HCT116 (cell line): Measurements from ENCODE around the gene PLCD3. TPM values are rescaled to one million over a fixed set of nuclear protein-coding genes. Genes with fewer than 3 reads are reported as not detected.

Experiments
- ATAC-seq: fragments of 200-7000 bp; cut with Tn5 transposase; 2 replicates; pipeline ENCODE4 v1.9.1; 2020; ENCODE audit warnings: mild to moderate bottlenecking, moderate library complexity
- BruUV-seq: library from RNA; stranded (reverse); fragments of 400-500 nt; replicated peaks from 2 replicates; lab custom pipeline; 2021; lab: Mats Ljungman, UMichigan
- CTCF ChIA-PET: fragments of 300-600 bp; sonication (Branson Sonifier 250); formaldehyde crosslinking; loops from one replicate; lab custom pipeline; 2021; ENCODE audit warnings: antibody characterized with exemption; lab: Charles Lee
- POLR2A ChIA-PET: fragments of 300-600, 350-600 bp; sonication (Branson Sonifier 250); formaldehyde crosslinking; loops from one replicate; lab custom pipeline; 2021; ENCODE audit warnings: antibody characterized with exemption; lab: Charles Lee
- RAD21 ChIA-PET, 2 experiments: fragments of 300-600 bp; sonication (Branson Sonifier 250); formaldehyde crosslinking; loops; one replicate each; lab custom pipeline; 2023; ENCODE audit warnings: low total read pairs in 2 of 2; ENCODE audit not compliant: uncharacterized antibody in 2 of 2, unreplicated experiment in 2 of 2, low non-redundant PET in 1 of 2; lab: Charles Lee
- DNase-seq: peaks from one replicate; pipeline ENCODE4 v3.0.0-alpha.2; 2010; ENCODE audit warnings: low read depth, low spot score
- H2AFZ ChIP-seq: fragments of 200-600 bp; shearing (Covaris generic), sonication (generic); 2 replicates; pipeline ENCODE4 v1.6.1; 2017; ENCODE audit warnings: low read depth, mixed run types, mixed read lengths, antibody characterized with exemption, low read length; ENCODE audit not compliant: poor library complexity, severe bottlenecking
- H3K27ac ChIP-seq: 2 replicates; pipeline ENCODE4 v1.5.1; 2012; ENCODE audit warnings: low read depth, low read length
- H3K27me3 ChIP-seq: fragments of 200-600 bp; sonication (generic); 2 replicates; pipeline ENCODE4 v1.6.1; 2016; ENCODE audit warnings: mixed run types, low read length, mixed read lengths; ENCODE audit not compliant: insufficient read depth
- H3K36me3 ChIP-seq, 2 experiments: fragments of 200-500 bp in 1 of 2; fragments of 200-600 bp in 1 of 2; sonication (Bioruptor generic) in 1 of 2; sonication (generic) in 1 of 2; 2 replicates each; pipeline versions ENCODE4 v1.5.1 to v1.6.1; 2014 to 2016; ENCODE audit warnings: low read length in 2 of 2, inconsistent platforms in 1 of 2, mixed read lengths in 1 of 2, mixed run types in 1 of 2; ENCODE audit not compliant: insufficient read depth in 2 of 2, control insufficient read depth in 1 of 2
- H3K4me1 ChIP-seq, 2 experiments: fragments of 200-600 bp in 1 of 2; sonication (generic) in 1 of 2; 2 replicates each; pipeline versions ENCODE4 v1.5.1 to v1.6.1; 2012 to 2017; ENCODE audit warnings: low read length in 2 of 2, inconsistent platforms in 1 of 2, mild to moderate bottlenecking in 1 of 2, mixed read lengths in 1 of 2, mixed run types in 1 of 2, moderate library complexity in 1 of 2; ENCODE audit not compliant: insufficient read depth in 2 of 2, control insufficient read depth in 1 of 2
- H3K4me2 ChIP-seq: fragments of 200-600 bp; sonication (generic); 2 replicates; pipeline ENCODE4 v1.6.1; 2017; ENCODE audit warnings: mixed run types, low read length, mixed read lengths
- H3K4me3 ChIP-seq, 2 experiments: fragments of 200-600 bp in 1 of 2; sonication (generic) in 1 of 2; replicated peaks in 1 of 2; 2 replicates each; pipeline ENCODE4 v1.5.1; 2011 to 2016; ENCODE audit warnings: low read length in 2 of 2, control low read depth in 1 of 2, low read depth in 1 of 2, mild to moderate bottlenecking in 1 of 2, mixed read lengths in 1 of 2, mixed run types in 1 of 2
- H3K79me2 ChIP-seq: fragments of 200-600 bp; sonication (generic); 2 replicates; pipeline ENCODE4 v1.6.1; 2017; ENCODE audit warnings: mild to moderate bottlenecking, mixed run types, low read length, moderate library complexity, mixed read lengths; ENCODE audit not compliant: insufficient read depth
- H3K9ac ChIP-seq: fragments of 200-600 bp; sonication (generic); 2 replicates; pipeline ENCODE4 v1.6.1; 2016; ENCODE audit warnings: low read length, mixed read lengths
- H3K9me2 ChIP-seq: fragments of 200-600 bp; sonication (generic), shearing (Covaris generic); 2 replicates; pipeline ENCODE4 v1.6.1; 2017; ENCODE audit warnings: mixed run types, mild to moderate bottlenecking, moderate library complexity; ENCODE audit not compliant: insufficient read depth
- H3K9me3 ChIP-seq, 2 experiments: fragments of 200-500 bp in 1 of 2; fragments of 200-600 bp in 1 of 2; sonication (Bioruptor generic) in 1 of 2; sonication (generic) in 1 of 2; 2 replicates each; pipeline ENCODE4 v1.6.1; 2014 to 2017; ENCODE audit warnings: low read length in 2 of 2, mixed read lengths in 2 of 2, inconsistent platforms in 1 of 2, low read depth in 1 of 2, mild to moderate bottlenecking in 1 of 2, mixed run types in 1 of 2, moderate library complexity in 1 of 2; ENCODE audit not compliant: control insufficient read depth in 1 of 2, insufficient read depth in 1 of 2
- H4K20me1 ChIP-seq: fragments of 200-600 bp; sonication (generic), shearing (Covaris generic); 2 replicates; pipeline ENCODE4 v1.6.1; 2017; ENCODE audit warnings: mixed run types, mild to moderate bottlenecking, moderate library complexity; ENCODE audit not compliant: insufficient read depth
- CTCF ChIP-seq, 3 experiments: fragments of 200-600 bp in 1 of 3; sonication (generic) in 1 of 3; IDR thresholded peaks in 2 of 3; conservative IDR thresholded peaks in 1 of 3; 2 replicates each; pipeline ENCODE4 v1.5.1; 2012 to 2017; ENCODE audit warnings: low read depth in 2 of 3, low read length in 2 of 3, antibody characterized with exemption in 1 of 3, borderline replicate concordance in 1 of 3, control low read depth in 1 of 3, mild to moderate bottlenecking in 1 of 3, mixed read lengths in 1 of 3, mixed run types in 1 of 3, moderate library complexity in 1 of 3; ENCODE audit not compliant: insufficient read depth in 1 of 3
- FOSL1 ChIP-seq: IDR thresholded peaks from 2 replicates; pipeline ENCODE4 v1.6.1; 2012; ENCODE audit warnings: low read depth
- POLR2A ChIP-seq: IDR thresholded peaks from 2 replicates; pipeline ENCODE4 v1.7.0; 2011; ENCODE audit warnings: borderline replicate concordance; ENCODE audit not compliant: insufficient read depth, insufficient read length; ENCODE audit errors: extremely low read depth
- POLR2AphosphoS5 ChIP-seq: IDR thresholded peaks from 2 replicates; pipeline ENCODE4 v1.6.1; 2011; ENCODE audit warnings: mild to moderate bottlenecking, low read depth, low read length, moderate library complexity
- RAD21 ChIP-seq: IDR thresholded peaks from 2 replicates; pipeline ENCODE4 v1.6.1; 2012; ENCODE audit warnings: low read depth, mild to moderate bottlenecking
- SP1 ChIP-seq: IDR thresholded peaks from 2 replicates; pipeline ENCODE4 v1.6.1; 2012; ENCODE audit warnings: low read depth
- SRF ChIP-seq: IDR thresholded peaks from 2 replicates; pipeline ENCODE4 v1.6.1; 2012; ENCODE audit warnings: low read depth
- YY1 ChIP-seq: IDR thresholded peaks from 2 replicates; pipeline ENCODE4 v1.6.1; 2011; ENCODE audit warnings: low read length, low read depth, moderate library complexity, mild to moderate bottlenecking; ENCODE audit not compliant: insufficient replicate concordance; ENCODE audit errors: extremely low read depth
- ZBTB33 ChIP-seq: IDR thresholded peaks from 2 replicates; pipeline ENCODE4 v1.6.1; 2011; ENCODE audit warnings: mild to moderate bottlenecking, low read length, moderate library complexity; ENCODE audit not compliant: insufficient replicate concordance; ENCODE audit errors: extremely low read depth
- intact Hi-C: fragments of 100-400 bp; cut with micrococcal nuclease; formaldehyde crosslinking; loops from 2 replicates; pipeline ENCODE4 v1.10.0; 2022
- total RNA-seq: library from RNA; stranded (reverse); gene quantifications from one replicate; pipeline ENCODE4 v1.2.1, GENCODE V29; 2021; ENCODE audit not compliant: unreplicated experiment
- TF ChIP-seq, protein P1 (sequence below): IDR thresholded peaks from 2 replicates; pipeline ENCODE4 v1.6.1; 2012; ENCODE audit warnings: low read depth
- TF ChIP-seq, protein P2 (sequence below): IDR thresholded peaks from 2 replicates; pipeline ENCODE4 v1.6.1; 2012

Gene PLCD3
- total RNA-seq, 1 experiment from 2014 or later = 197 TPM

GRCh38 chr17:45131616-45132319, 547 bp downstream of the PLCD3 start:
- RAD21 ChIA-PET = no interaction called here
- Histone ChIP-seq H3K9me3 (no peaks in the 10 kb centered on the region), H3K4me1 (peaks cover 52 to 72% of the 10 kb centered on the region in 2 experiments), H3K27ac (peak overlapping the region; percentile 89), H3K9ac (peak overlapping the region; percentile 82), H3K27me3 (no peaks in the 10 kb centered on the region), H3K79me2 (peaks cover 47% of the 10 kb centered on the region), H3K36me3 (no peaks in the 10 kb centered on the region), H3K9me2 (no peaks in the 10 kb centered on the region), H4K20me1 (no peaks in the 10 kb centered on the region), H2AFZ (no peak overlapping the region), H3K4me3 (peak overlapping the region; percentile 84 to 86), H3K4me2 (peak overlapping the region; percentile 100)
- ATAC-seq (no peak), DNase-seq (no peak)
- intact Hi-C loops = loop anchor here (5.0 to 10.0 kb wide), 3 partner anchors 69 to 357 kb away; partner anchors contain the start of gene NMT1
- CTCF ChIA-PET = interaction anchor here (1.5 kb wide), 1 partner anchor 23 kb away, joined by 4 read pairs; no protein-coding TSS in a partner anchor
- no TSS peak for BruUV-seq
- POLR2A ChIA-PET = no interaction called here
- TF ChIP-seq FOSL1 (no peak), CTCF (IDR thresholded peaks at IDR 0.05 in 2 of 3, conservative IDR thresholded peaks at IDR 0.05 in 1 of 3; ENCODE audit: borderline replicate concordance in 1 of 3, insufficient read depth in 1 of 3, low read depth in 2 of 3, low read length in 2 of 3) (peak; percentile 82 to 94 (median 85); a peak in 5 of 6 replicates), ZBTB33 (no peak), YY1 (no peak), SP1 (no peak), POLR2AphosphoS5 (no peak), POLR2A (no peak), SRF (no peak), RAD21 (peak; percentile 84)
- TF ChIP-seq, protein P1, sequence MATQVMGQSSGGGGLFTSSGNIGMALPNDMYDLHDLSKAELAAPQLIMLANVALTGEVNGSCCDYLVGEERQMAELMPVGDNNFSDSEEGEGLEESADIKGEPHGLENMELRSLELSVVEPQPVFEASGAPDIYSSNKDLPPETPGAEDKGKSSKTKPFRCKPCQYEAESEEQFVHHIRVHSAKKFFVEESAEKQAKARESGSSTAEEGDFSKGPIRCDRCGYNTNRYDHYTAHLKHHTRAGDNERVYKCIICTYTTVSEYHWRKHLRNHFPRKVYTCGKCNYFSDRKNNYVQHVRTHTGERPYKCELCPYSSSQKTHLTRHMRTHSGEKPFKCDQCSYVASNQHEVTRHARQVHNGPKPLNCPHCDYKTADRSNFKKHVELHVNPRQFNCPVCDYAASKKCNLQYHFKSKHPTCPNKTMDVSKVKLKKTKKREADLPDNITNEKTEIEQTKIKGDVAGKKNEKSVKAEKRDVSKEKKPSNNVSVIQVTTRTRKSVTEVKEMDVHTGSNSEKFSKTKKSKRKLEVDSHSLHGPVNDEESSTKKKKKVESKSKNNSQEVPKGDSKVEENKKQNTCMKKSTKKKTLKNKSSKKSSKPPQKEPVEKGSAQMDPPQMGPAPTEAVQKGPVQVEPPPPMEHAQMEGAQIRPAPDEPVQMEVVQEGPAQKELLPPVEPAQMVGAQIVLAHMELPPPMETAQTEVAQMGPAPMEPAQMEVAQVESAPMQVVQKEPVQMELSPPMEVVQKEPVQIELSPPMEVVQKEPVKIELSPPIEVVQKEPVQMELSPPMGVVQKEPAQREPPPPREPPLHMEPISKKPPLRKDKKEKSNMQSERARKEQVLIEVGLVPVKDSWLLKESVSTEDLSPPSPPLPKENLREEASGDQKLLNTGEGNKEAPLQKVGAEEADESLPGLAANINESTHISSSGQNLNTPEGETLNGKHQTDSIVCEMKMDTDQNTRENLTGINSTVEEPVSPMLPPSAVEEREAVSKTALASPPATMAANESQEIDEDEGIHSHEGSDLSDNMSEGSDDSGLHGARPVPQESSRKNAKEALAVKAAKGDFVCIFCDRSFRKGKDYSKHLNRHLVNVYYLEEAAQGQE = no peak
- TF ChIP-seq, protein P2, sequence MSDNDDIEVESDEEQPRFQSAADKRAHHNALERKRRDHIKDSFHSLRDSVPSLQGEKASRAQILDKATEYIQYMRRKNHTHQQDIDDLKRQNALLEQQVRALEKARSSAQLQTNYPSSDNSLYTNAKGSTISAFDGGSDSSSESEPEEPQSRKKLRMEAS = no peak
